Activated naive CD8-positive, alpha-beta T cell treated with anti-CD3 and anti-CD28 coated beads, Interleukin-2, amount 50 U/mL, for 16 hours (primary cell): ENCODE measurements around the gene EPB41L1.

Source experiments
- DNase-seq: peaks from one replicate; pipeline ENCODE4 v3.0.0-alpha.2; 2020; ENCODE audit warnings: low read depth, low spot score

EPB41L1 gene

GRCh38 chr20:36275441-36276189 lies 121.1 kb downstream of the EPB41L1 start:
- no peak for DNase-seq

GRCh38 chr20:36277546-36277945 lies 123.0 kb downstream of the EPB41L1 start:
- DNase-seq: no peak

GRCh38 chr20:36279362-36279761 lies 124.8 kb downstream of the EPB41L1 start:
- no peak for DNase-seq

DNA sequence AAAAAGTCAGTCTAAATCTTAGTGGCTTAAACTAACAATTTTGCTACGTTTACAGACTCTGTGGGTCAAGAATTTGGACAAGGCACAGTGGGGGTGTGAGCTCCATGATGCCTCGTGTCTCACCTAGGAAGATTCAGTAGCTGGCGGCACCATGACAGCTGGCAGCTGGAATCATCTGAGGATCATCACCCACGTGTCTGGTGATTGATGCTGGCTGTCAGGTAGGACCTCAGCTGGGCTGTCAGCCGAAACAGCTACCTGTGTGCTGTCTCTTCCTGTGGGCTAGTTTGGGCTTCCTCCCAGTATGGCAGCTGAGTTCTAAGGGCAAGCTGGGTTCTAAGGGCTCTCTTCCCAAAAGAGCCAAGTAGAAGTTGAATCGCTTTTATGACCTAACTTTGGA lies 125.2 kb downstream of the EPB41L1 start:
- no peak for DNase-seq

DNA sequence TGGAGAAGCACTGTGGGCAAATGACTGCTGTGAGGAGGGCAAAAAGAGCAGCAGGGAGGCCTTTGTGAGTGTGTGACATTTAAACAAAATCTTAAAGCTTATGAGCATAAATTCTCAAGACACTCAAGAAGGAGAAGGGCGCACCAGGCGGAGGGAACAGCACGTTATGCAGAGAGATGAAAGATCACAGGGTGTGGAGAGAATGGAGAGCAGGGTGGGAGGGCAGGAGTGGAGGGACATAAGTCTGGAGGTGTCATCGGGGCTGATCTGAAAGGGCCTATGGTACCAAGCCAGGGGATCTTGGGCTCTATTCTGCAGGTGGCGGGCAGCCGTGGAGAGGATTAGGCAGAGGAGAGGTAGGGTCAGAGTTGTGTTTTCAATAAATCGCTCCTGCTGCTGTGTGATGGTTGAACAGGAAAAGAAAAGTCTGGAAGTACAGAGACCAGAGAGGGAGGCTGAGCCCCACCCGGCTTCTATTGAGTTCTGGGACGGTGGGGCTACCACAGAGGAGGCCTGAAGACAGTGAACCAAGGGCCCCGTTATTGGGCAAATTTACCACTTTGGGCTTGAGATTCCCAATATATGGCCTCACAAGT lies 127.3 kb downstream of the EPB41L1 start:
- DNase-seq: no peak
